ENCODE data around the gene SLC35B2.

Gene SLC35B2

DNA sequence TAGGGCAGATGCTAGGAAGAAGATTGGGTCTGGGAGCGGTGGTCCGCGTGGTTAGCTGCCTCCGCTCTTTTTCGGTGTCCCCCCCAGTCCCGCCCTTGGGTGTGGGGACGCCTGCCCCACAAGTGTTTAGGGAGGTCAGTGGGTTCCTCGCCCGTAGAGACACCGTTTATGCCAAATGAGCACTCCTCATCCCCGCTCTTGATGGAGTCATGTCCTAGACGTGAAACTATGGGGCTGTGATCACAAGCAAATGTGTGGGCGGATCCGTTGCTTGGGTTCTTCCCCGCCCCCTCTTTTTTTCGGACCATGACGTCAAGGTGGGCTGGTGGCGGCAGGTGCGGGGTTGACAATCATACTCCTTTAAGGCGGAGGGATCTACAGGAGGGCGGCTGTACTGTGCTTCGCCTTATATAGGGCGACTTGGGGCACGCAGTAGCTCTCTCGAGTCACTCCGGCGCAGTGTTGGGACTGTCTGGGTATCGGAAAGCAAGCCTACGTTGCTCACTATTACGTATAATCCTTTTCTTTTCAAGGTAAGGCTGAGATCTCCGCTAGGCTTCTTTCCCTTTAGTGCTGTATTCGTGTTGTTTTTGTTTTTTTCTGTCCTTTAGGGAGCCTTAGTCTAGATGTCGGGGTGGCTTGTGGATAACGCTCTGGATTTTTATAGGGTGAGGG, 10.5 kb downstream of the SLC35B2 start, which contains the start of gene HSP90AB1 (continued):
- TF ChIP-seq ZNF530 (tag by site-specific recombination; IDR thresholded peaks at IDR 0.05; ENCODE audit: low read depth) (0 out of 2 replicates have a peak, but pooled peaks have one; percentile 37), ZNF341 (tag by site-specific recombination; IDR thresholded peaks at IDR 0.05; ENCODE audit: low read depth) (no peak), GLIS1 (tag by site-specific recombination; IDR thresholded peaks at IDR 0.05) (no peak), ZNF585B (tag by site-specific recombination; IDR thresholded peaks at IDR 0.05) (no peak), ZSCAN16 (tag by site-specific recombination; IDR thresholded peaks at IDR 0.05) (0 out of 2 replicates have a peak, but pooled peaks have one; percentile 7), ZNF24 (tag by site-specific recombination; IDR thresholded peaks at IDR 0.05) (peak; percentile 64; the same call in 1 of the 2 replicates), ZNF560 (tag by site-specific recombination; IDR thresholded peaks at IDR 0.05; ENCODE audit: borderline replicate concordance) (no peak), ZNF624 (tag by site-specific recombination; IDR thresholded peaks at IDR 0.05) (peak; percentile 80; the same call in 1 of the 2 replicates), ZNF350 (tag by site-specific recombination; IDR thresholded peaks at IDR 0.05) (no peak), ZNF16 (tag by site-specific recombination; IDR thresholded peaks at IDR 0.05; ENCODE audit: low read depth) (no peak), ZNF394 (tag by site-specific recombination; IDR thresholded peaks at IDR 0.05; ENCODE audit: borderline replicate concordance) (peak; percentile 61; the same call in 1 of the 2 replicates), ZNF354C (tag by site-specific recombination; IDR thresholded peaks at IDR 0.05; ENCODE audit: borderline replicate concordance, low read depth) (no peak), ZFP41 (tag by site-specific recombination; IDR thresholded peaks at IDR 0.05; ENCODE audit: borderline replicate concordance) (peak; percentile 97), ZNF266 (tag by site-specific recombination; IDR thresholded peaks at IDR 0.05; ENCODE audit: low read depth) (no peak), ZEB2 (tag by site-specific recombination; IDR thresholded peaks at IDR 0.05) (no peak), ZNF112 (tag by site-specific recombination; IDR thresholded peaks at IDR 0.05) (no peak), ZNF701 (tag by site-specific recombination; IDR thresholded peaks at IDR 0.05) (no peak), ZNF223 (tag by site-specific recombination; IDR thresholded peaks at IDR 0.05) (no peak), ZNF274 (IDR thresholded peaks at IDR 0.05; ENCODE audit: low read length) (no peak), ZNF274 (tag by site-specific recombination; IDR thresholded peaks at IDR 0.05; ENCODE audit: borderline replicate concordance) (no peak), ZNF837 (tag by site-specific recombination; IDR thresholded peaks at IDR 0.05) (no peak), ZNF473 (tag by site-specific recombination; IDR thresholded peaks at IDR 0.05) (no peak), ZNF514 (tag by site-specific recombination; IDR thresholded peaks at IDR 0.05) (no peak), ZNF785 (tag by site-specific recombination; IDR thresholded peaks at IDR 0.05) (0 out of 2 replicates have a peak, but pooled peaks have one; percentile 26), ZNF239 (tag by site-specific recombination; IDR thresholded peaks at IDR 0.05) (peak; percentile 85; the same call in 1 of the 2 replicates)
- TF ChIP-seq, protein P1, sequence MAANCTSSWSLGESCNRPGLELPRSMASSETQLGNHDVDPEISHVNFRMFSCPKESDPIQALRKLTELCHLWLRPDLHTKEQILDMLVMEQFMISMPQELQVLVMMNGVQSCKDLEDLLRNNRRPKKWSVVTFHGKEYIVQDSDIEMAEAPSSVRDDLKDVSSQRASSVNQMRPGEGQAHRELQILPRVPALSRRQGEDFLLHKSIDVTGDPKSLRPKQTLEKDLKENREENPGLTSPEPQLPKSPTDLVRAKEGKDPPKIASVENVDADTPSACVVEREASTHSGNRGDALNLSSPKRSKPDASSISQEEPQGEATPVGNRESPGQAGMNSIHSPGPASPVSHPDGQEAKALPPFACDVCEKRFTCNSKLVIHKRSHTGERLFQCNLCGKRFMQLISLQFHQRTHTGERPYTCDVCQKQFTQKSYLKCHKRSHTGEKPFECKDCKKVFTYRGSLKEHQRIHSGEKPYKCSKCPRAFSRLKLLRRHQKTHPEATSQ (tag by site-specific recombination; IDR thresholded peaks at IDR 0.05) = no peak
- TF ChIP-seq, protein P2, sequence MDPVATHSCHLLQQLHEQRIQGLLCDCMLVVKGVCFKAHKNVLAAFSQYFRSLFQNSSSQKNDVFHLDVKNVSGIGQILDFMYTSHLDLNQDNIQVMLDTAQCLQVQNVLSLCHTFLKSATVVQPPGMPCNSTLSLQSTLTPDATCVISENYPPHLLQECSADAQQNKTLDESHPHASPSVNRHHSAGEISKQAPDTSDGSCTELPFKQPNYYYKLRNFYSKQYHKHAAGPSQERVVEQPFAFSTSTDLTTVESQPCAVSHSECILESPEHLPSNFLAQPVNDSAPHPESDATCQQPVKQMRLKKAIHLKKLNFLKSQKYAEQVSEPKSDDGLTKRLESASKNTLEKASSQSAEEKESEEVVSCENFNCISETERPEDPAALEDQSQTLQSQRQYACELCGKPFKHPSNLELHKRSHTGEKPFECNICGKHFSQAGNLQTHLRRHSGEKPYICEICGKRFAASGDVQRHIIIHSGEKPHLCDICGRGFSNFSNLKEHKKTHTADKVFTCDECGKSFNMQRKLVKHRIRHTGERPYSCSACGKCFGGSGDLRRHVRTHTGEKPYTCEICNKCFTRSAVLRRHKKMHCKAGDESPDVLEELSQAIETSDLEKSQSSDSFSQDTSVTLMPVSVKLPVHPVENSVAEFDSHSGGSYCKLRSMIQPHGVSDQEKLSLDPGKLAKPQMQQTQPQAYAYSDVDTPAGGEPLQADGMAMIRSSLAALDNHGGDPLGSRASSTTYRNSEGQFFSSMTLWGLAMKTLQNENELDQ (tag by site-specific recombination; IDR thresholded peaks at IDR 0.05; ENCODE audit: low read depth) = no peak
- TF ChIP-seq, protein P3, sequence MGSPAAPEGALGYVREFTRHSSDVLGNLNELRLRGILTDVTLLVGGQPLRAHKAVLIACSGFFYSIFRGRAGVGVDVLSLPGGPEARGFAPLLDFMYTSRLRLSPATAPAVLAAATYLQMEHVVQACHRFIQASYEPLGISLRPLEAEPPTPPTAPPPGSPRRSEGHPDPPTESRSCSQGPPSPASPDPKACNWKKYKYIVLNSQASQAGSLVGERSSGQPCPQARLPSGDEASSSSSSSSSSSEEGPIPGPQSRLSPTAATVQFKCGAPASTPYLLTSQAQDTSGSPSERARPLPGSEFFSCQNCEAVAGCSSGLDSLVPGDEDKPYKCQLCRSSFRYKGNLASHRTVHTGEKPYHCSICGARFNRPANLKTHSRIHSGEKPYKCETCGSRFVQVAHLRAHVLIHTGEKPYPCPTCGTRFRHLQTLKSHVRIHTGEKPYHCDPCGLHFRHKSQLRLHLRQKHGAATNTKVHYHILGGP (tag by site-specific recombination; IDR thresholded peaks at IDR 0.05) = no peak
- TF ChIP-seq, protein P4, sequence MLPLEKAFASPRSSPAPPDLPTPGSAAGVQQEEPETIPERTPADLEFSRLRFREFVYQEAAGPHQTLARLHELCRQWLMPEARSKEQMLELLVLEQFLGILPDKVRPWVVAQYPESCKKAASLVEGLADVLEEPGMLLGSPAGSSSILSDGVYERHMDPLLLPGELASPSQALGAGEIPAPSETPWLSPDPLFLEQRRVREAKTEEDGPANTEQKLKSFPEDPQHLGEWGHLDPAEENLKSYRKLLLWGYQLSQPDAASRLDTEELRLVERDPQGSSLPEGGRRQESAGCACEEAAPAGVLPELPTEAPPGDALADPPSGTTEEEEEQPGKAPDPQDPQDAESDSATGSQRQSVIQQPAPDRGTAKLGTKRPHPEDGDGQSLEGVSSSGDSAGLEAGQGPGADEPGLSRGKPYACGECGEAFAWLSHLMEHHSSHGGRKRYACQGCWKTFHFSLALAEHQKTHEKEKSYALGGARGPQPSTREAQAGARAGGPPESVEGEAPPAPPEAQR (tag by site-specific recombination; IDR thresholded peaks at IDR 0.05) = no peak
- TF ChIP-seq, protein P5, sequence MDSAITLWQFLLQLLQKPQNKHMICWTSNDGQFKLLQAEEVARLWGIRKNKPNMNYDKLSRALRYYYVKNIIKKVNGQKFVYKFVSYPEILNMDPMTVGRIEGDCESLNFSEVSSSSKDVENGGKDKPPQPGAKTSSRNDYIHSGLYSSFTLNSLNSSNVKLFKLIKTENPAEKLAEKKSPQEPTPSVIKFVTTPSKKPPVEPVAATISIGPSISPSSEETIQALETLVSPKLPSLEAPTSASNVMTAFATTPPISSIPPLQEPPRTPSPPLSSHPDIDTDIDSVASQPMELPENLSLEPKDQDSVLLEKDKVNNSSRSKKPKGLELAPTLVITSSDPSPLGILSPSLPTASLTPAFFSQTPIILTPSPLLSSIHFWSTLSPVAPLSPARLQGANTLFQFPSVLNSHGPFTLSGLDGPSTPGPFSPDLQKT (IDR thresholded peaks at IDR 0.05; ENCODE audit: borderline replicate concordance, low read depth, low read length) = no peak
- TF ChIP-seq, protein P6, sequence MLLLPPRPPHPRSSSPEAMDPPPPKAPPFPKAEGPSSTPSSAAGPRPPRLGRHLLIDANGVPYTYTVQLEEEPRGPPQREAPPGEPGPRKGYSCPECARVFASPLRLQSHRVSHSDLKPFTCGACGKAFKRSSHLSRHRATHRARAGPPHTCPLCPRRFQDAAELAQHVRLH (tag by site-specific recombination; IDR thresholded peaks at IDR 0.05) = no peak
- TF ChIP-seq, protein P7, sequence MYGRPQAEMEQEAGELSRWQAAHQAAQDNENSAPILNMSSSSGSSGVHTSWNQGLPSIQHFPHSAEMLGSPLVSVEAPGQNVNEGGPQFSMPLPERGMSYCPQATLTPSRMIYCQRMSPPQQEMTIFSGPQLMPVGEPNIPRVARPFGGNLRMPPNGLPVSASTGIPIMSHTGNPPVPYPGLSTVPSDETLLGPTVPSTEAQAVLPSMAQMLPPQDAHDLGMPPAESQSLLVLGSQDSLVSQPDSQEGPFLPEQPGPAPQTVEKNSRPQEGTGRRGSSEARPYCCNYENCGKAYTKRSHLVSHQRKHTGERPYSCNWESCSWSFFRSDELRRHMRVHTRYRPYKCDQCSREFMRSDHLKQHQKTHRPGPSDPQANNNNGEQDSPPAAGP (tag by site-specific recombination; IDR thresholded peaks at IDR 0.05) = peak; percentile 77

Data from HEK293 (cell line).